Loucy (cell line): ENCODE results near the gene OR6V1.
"Not testable (repeated sequence)": the region's sequence is repeated elsewhere in the genome, so short reads cannot be mapped to it uniquely, and the experiment has no call there.

Experiments
- H2AFZ ChIP-seq: fragments of 200-600 bp; sonication (generic); 2 replicates; pipeline ENCODE4 v1.6.0; 2016; ENCODE audit warnings: antibody characterized with exemption, mild to moderate bottlenecking, low read length, moderate library complexity
- H3F3A ChIP-seq: fragments of 200-600 bp; 2 replicates; pipeline ENCODE4 v1.6.0; 2016; ENCODE audit warnings: antibody characterized with exemption, low read depth, mild to moderate bottlenecking
- H3K27me3 ChIP-seq: fragments of 200-600 bp; sonication (generic); 2 replicates; pipeline ENCODE4 v1.6.1; 2014; ENCODE audit warnings: low read length, mild to moderate bottlenecking; ENCODE audit not compliant: insufficient read depth, poor library complexity, severe bottlenecking
- H3K36me3 ChIP-seq: fragments of 200-600 bp; sonication (generic); 2 replicates; pipeline ENCODE4 v1.6.1; 2016; ENCODE audit warnings: low read length; ENCODE audit not compliant: insufficient read depth
- H3K4me1 ChIP-seq: fragments of 200-600 bp; sonication (generic); 2 replicates; pipeline ENCODE4 v1.5.1; 2014; ENCODE audit warnings: low read length, mild to moderate bottlenecking; ENCODE audit not compliant: insufficient read depth, poor library complexity, severe bottlenecking
- H3K4me2 ChIP-seq: fragments of 200-600 bp; sonication (generic); 2 replicates; pipeline ENCODE4 v1.6.0; 2014; ENCODE audit warnings: antibody characterized with exemption, low read length, low read depth, mild to moderate bottlenecking; ENCODE audit not compliant: poor library complexity, severe bottlenecking
- H3K4me3 ChIP-seq: fragments of 200-600 bp; sonication (generic); 2 replicates; pipeline ENCODE4 v1.5.1; 2014; ENCODE audit warnings: low read length, mild to moderate bottlenecking, mixed read lengths; ENCODE audit not compliant: poor library complexity, severe bottlenecking
- H3K79me2 ChIP-seq: fragments of 200-600 bp; sonication (generic); 2 replicates; pipeline ENCODE4 v1.6.1; 2014; ENCODE audit warnings: low read length; ENCODE audit not compliant: insufficient read depth
- H3K9ac ChIP-seq: fragments of 200-600 bp; sonication (generic); 2 replicates; pipeline ENCODE4 v1.6.0; 2014; ENCODE audit warnings: mild to moderate bottlenecking, low read depth, low read length, moderate library complexity; ENCODE audit not compliant: poor library complexity, severe bottlenecking
- H3K9me2 ChIP-seq: fragments of 200-600 bp; sonication (generic); replicated peaks from 2 replicates; pipeline ENCODE4 v1.6.1; 2016; ENCODE audit warnings: low read depth, low read length, mixed read lengths
- H3K9me3 ChIP-seq: fragments of 200-600 bp; sonication (generic); 2 replicates; pipeline ENCODE4 v1.6.1; 2014; ENCODE audit warnings: mild to moderate bottlenecking, antibody characterized with exemption, low read length, low read depth; ENCODE audit not compliant: insufficient read depth
- H4K20me1 ChIP-seq: fragments of 200-600 bp; sonication (generic); 2 replicates; pipeline ENCODE4 v1.6.0; 2014; ENCODE audit warnings: antibody characterized with exemption, low read length, mild to moderate bottlenecking; ENCODE audit not compliant: insufficient read depth, poor library complexity, severe bottlenecking
- EZH2phosphoT487 ChIP-seq: fragments of 200-600 bp; IDR thresholded peaks from 2 replicates; pipeline ENCODE4 v1.6.1; 2018; ENCODE audit warnings: antibody characterized with exemption, mild to moderate bottlenecking, moderate library complexity, borderline replicate concordance
- TF ChIP-seq, protein P1 (sequence below): fragments of 200-600 bp; sonication (generic); conservative IDR thresholded peaks from 2 replicates; pipeline ENCODE4 v1.5.1; 2014; ENCODE audit warnings: mild to moderate bottlenecking, antibody characterized with exemption, low read length

OR6V1 gene

DNA sequence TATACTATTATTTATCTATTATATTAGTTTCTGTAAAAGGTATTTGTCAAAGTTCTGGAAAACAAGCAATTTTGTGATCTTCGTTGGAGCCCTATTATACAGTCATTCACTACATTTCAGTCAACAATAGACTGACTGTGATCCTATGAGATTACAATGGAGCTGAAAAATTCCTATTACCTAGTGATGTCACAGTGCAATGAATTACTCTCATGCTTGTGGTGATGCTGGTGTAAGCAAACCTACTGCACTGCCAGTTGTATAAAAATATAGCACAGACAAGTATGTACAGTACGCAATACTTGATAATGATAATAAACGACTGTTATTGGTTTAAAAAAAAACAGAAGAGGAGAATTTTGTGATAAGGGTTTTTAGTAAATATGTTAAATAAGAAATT lies 21.4 kb downstream of the OR6V1 start:
- no peak overlapping the region for H3K4me2 ChIP-seq
- 0 out of 2 replicates have a peak, but pooled peaks cover 3% of the 10 kb centered on the region for H3K9me3 ChIP-seq
- no peaks in the 10 kb centered on the region for H3K27me3 ChIP-seq
- H3K36me3 ChIP-seq = no peaks in the 10 kb centered on the region
- H3K9me2 ChIP-seq = no peaks in the 10 kb centered on the region
- no peak overlapping the region for H3K9ac ChIP-seq
- peaks cover 7% of the 10 kb centered on the region for H3K4me1 ChIP-seq
- TF ChIP-seq, protein P1, sequence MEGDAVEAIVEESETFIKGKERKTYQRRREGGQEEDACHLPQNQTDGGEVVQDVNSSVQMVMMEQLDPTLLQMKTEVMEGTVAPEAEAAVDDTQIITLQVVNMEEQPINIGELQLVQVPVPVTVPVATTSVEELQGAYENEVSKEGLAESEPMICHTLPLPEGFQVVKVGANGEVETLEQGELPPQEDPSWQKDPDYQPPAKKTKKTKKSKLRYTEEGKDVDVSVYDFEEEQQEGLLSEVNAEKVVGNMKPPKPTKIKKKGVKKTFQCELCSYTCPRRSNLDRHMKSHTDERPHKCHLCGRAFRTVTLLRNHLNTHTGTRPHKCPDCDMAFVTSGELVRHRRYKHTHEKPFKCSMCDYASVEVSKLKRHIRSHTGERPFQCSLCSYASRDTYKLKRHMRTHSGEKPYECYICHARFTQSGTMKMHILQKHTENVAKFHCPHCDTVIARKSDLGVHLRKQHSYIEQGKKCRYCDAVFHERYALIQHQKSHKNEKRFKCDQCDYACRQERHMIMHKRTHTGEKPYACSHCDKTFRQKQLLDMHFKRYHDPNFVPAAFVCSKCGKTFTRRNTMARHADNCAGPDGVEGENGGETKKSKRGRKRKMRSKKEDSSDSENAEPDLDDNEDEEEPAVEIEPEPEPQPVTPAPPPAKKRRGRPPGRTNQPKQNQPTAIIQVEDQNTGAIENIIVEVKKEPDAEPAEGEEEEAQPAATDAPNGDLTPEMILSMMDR = no peak
- TF ChIP-seq EZH2phosphoT487 = no peak
- no peaks in the 10 kb centered on the region for H4K20me1 ChIP-seq
- no peak overlapping the region for H2AFZ ChIP-seq
- H3K4me3 ChIP-seq = no peak overlapping the region
- H3F3A ChIP-seq = no peaks in the 10 kb centered on the region
- H3K79me2 ChIP-seq = no peaks in the 10 kb centered on the region

DNA sequence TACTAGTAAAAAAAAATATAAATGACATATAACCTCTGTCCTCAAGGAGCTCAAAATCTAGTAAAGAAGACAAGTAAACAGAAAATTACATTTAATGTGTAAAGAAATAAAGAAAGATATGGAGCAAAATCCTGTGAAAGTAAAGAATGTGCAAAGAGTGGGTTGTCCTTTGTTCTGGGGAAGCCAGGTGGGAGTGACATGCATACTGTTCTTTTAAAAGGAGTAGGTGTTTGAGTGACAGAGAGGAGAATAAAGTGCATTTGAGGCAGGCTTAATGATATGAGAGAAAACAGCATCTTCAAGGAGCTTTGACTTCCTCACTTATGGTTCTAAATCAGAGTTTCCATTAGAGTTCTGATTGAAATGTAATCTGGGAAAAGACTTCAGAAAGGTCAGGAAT lies 22.0 kb downstream of the OR6V1 start:
- H3K36me3 ChIP-seq = no peaks in the 10 kb centered on the region
- H3K9me2 ChIP-seq = no peaks in the 10 kb centered on the region
- TF ChIP-seq, protein P1 = no peak
- TF ChIP-seq EZH2phosphoT487 = no peak
- peaks cover 7% of the 10 kb centered on the region for H3K4me1 ChIP-seq
- no peaks in the 10 kb centered on the region for H4K20me1 ChIP-seq
- H3K9me3 ChIP-seq = 0 out of 2 replicates have a peak, but pooled peaks cover 3% of the 10 kb centered on the region
- H3F3A ChIP-seq = no peaks in the 10 kb centered on the region
- H3K4me2 ChIP-seq = no peak overlapping the region
- no peak overlapping the region for H3K4me3 ChIP-seq
- no peak overlapping the region for H2AFZ ChIP-seq
- no peak overlapping the region for H3K9ac ChIP-seq
- H3K27me3 ChIP-seq = no peaks in the 10 kb centered on the region
- no peaks in the 10 kb centered on the region for H3K79me2 ChIP-seq

DNA sequence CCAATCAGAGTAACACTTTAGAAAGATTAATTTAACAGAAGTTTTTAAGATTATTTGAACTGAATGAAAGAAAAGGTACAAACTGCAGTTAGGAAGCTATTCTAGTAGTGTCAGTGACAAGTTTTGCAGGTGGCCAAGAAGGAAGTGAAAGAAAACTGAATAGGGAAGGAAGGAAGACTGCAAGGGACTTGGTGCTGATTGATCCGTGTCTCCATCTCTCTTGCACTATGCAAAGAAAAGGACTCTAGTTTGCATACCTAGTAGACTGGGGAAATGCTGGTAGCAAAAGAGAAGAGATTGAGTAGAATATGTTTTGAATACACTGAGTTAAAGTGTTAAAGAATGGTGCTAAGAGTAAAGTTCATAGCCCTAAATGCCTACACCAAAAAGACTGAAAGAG lies 33.0 kb downstream of the OR6V1 start:
- H3K9me2 ChIP-seq = no peaks in the 10 kb centered on the region
- H3K27me3 ChIP-seq = no peaks in the 10 kb centered on the region
- no peaks in the 10 kb centered on the region for H3K4me1 ChIP-seq
- no peak overlapping the region for H3K4me2 ChIP-seq
- H2AFZ ChIP-seq = no peak overlapping the region
- H4K20me1 ChIP-seq = no peaks in the 10 kb centered on the region
- H3K4me3 ChIP-seq = no peak overlapping the region
- no peaks in the 10 kb centered on the region for H3K36me3 ChIP-seq
- no peaks in the 10 kb centered on the region for H3K79me2 ChIP-seq
- no peak overlapping the region for H3K9ac ChIP-seq
- no peaks in the 10 kb centered on the region for H3F3A ChIP-seq
- no peaks in the 10 kb centered on the region for H3K9me3 ChIP-seq
- TF ChIP-seq EZH2phosphoT487 = no peak
- TF ChIP-seq, protein P1 = no peak

DNA sequence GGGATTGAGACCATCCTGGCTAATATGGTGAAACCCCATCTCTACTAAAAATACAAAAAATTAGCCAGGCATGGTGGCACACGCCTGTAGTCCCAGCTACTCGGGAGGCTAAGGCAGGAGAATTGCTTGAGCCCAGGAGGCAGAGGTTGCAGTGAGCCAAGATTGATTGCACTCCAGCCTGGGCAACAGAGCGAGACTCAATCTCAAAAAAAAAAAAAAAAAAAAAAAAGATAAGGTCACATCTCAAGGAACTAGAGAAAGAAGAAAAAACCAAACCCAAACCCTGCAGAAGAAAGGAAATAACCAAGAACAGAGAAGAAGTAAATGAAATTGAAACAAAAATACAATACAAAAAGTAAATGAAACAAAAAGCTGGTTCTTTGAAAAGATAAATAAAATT lies 33.5 kb downstream of the OR6V1 start:
- not testable (repeated sequence) for H3K36me3 ChIP-seq, H3K9me2 ChIP-seq, H3K9me3 ChIP-seq, H4K20me1 ChIP-seq, H3K27me3 ChIP-seq, H3K4me1 ChIP-seq, H2AFZ ChIP-seq, H3K4me3 ChIP-seq, H3K79me2 ChIP-seq, H3K4me2 ChIP-seq, H3F3A ChIP-seq, H3K9ac ChIP-seq

DNA sequence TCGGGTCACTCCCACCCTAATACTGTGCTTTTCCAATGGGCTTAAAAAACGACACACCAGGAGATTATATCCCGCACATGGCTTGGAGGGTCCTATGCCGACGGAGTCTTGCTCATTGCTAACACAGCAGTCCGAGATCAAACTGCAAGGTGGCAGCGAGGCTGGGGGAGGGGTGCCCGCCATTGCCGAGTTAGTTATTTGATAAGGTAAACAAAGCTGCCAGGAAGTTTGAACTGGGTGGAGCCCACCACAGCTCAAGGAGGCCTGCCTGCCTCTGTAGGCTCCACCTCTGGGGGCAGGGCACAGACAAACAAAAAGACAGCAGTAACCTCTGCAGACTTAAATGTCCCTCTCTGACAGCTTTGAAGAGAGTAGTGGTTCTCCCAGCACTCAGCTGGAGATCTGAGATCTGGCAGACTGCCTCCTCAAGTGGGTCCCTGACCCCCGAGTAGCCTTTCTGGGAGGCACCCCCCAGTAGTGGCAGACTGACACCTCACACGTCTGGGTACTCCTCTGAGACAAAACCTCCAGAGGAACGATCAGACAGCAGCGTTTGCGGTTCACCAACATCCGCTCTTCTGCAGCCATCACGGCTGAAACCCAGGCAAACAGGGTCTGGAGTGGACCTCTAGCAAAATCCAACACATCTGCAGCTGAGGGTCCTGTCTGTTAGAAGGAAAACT lies 36.5 kb downstream of the OR6V1 start:
- H3F3A ChIP-seq, H3K9ac ChIP-seq, H4K20me1 ChIP-seq, H3K4me1 ChIP-seq, H3K27me3 ChIP-seq, H3K4me2 ChIP-seq, H3K9me3 ChIP-seq, H3K4me3 ChIP-seq, H2AFZ ChIP-seq, H3K79me2 ChIP-seq, H3K9me2 ChIP-seq, H3K36me3 ChIP-seq: not testable (repeated sequence)
